ENCODE measurements around the gene SELENOK.

- TF ChIP-seq, protein P1, sequence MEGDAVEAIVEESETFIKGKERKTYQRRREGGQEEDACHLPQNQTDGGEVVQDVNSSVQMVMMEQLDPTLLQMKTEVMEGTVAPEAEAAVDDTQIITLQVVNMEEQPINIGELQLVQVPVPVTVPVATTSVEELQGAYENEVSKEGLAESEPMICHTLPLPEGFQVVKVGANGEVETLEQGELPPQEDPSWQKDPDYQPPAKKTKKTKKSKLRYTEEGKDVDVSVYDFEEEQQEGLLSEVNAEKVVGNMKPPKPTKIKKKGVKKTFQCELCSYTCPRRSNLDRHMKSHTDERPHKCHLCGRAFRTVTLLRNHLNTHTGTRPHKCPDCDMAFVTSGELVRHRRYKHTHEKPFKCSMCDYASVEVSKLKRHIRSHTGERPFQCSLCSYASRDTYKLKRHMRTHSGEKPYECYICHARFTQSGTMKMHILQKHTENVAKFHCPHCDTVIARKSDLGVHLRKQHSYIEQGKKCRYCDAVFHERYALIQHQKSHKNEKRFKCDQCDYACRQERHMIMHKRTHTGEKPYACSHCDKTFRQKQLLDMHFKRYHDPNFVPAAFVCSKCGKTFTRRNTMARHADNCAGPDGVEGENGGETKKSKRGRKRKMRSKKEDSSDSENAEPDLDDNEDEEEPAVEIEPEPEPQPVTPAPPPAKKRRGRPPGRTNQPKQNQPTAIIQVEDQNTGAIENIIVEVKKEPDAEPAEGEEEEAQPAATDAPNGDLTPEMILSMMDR (IDR thresholded peaks at IDR 0.05): no peak
- TF ChIP-seq EZH2phosphoT487 (IDR thresholded peaks at IDR 0.05): no peak
Observed at GRCh38 chr3:53863145-53863544, 28.5 kb downstream of the SELENOK start.
